HEK293 (cell line): Measurements from ENCODE around the gene HOXB1.

ENCODE experiments used
- CTCF ChIP-seq: fragments of 450-650 bp; formaldehyde crosslinking; IDR thresholded peaks from 2 replicates; pipeline ENCODE4 v1.5.1; 2016; ENCODE audit warnings: missing biosample characterization, missing genetic modification characterization
- YY1 ChIP-seq: fragments of 450-650 bp; formaldehyde crosslinking; IDR thresholded peaks from 2 replicates; pipeline ENCODE4 v1.5.1; 2018; ENCODE audit warnings: missing biosample characterization, missing genetic modification characterization
- ZNF184 ChIP-seq: fragments of 450-650 bp; IDR thresholded peaks from 2 replicates; pipeline ENCODE4 v1.5.1; 2018; ENCODE audit warnings: missing biosample characterization, mild to moderate bottlenecking, missing genetic modification characterization
- ZNF394 ChIP-seq: fragments of 450-650 bp; formaldehyde crosslinking; IDR thresholded peaks from 2 replicates; pipeline ENCODE4 v1.5.1; 2016; ENCODE audit warnings: missing biosample characterization, missing genetic modification characterization, mild to moderate bottlenecking, moderate library complexity, borderline replicate concordance
- ZNF629 ChIP-seq: fragments of 450-650 bp; formaldehyde crosslinking; IDR thresholded peaks from 2 replicates; pipeline ENCODE4 v1.5.1; 2017; ENCODE audit warnings: missing biosample characterization, missing genetic modification characterization
- ZSCAN5A ChIP-seq: fragments of 450-650 bp; formaldehyde crosslinking; IDR thresholded peaks from 2 replicates; pipeline ENCODE4 v1.5.1; 2016; ENCODE audit warnings: missing biosample characterization, missing genetic modification characterization

- TF ChIP-seq YY1 (tag by site-specific recombination) (no peak), ZNF629 (tag by site-specific recombination) (no peak), ZSCAN5A (tag by site-specific recombination) (no peak), ZNF184 (tag by site-specific recombination) (no peak), CTCF (no peak), ZNF394 (tag by site-specific recombination) (no peak)
These were observed 16.3 kb downstream of the HOXB1 start for GRCh38 chr17:48514477-48514876.
